Left lung (tissue), 10 donors: ENCODE measurements around the gene CACNA2D3. TPM values are rescaled to one million over a fixed set of nuclear protein-coding genes. Genes with fewer than 3 reads are reported as not detected.

Experiments
- ATAC-seq: fragments of 200-7000 bp; cut with Tn5 transposase; one replicate; pipeline ENCODE4 v1.9.1; 2020; ENCODE audit warnings: moderate library complexity
- DNase-seq, 4 donors: peaks; one replicate each; pipeline ENCODE4 v3.0.0-alpha.2; 2013 to 2020
- H3K27ac ChIP-seq, 2 donors: fragments of 200-600 bp; sonication (generic) in 1 of 2; one replicate each; pipeline versions ENCODE4 v1.5.0 to v1.8.0; 2020 to 2021
- H3K27me3 ChIP-seq, 2 donors: fragments of 200-600 bp; sonication (generic) in 1 of 2; one replicate each; pipeline versions ENCODE4 v1.5.0 to v1.8.0; 2020 to 2021
- H3K36me3 ChIP-seq, 2 donors: fragments of 200-600 bp; sonication (generic) in 1 of 2; one replicate each; pipeline versions ENCODE4 v1.5.0 to v1.8.0; 2020 to 2021
- H3K4me1 ChIP-seq, 2 donors: fragments of 200-600 bp; one replicate each; pipeline ENCODE4 v1.8.0; 2021
- H3K4me3 ChIP-seq, 2 donors: fragments of 200-600 bp; sonication (generic) in 1 of 2; one replicate each; pipeline versions ENCODE4 v1.5.0 to v1.8.0; 2020 to 2021; ENCODE audit warnings: mild to moderate bottlenecking in 1 of 2
- H3K9me3 ChIP-seq, 2 donors: fragments of 200-600 bp; sonication (generic) in 1 of 2; one replicate each; pipeline versions ENCODE4 v1.5.0 to v1.8.0; 2020 to 2021
- intact Hi-C, 2 donors: fragments of 100-400 bp; cut with DNase I; formaldehyde crosslinking; loops; one replicate each; pipeline versions ENCODE4 v1.11.2 to v1.14.2; 2022
- polyA plus RNA-seq, 6 donors: library from polyadenylated mRNA; unstranded; fragments of 120-200 nt; gene quantifications; one replicate each; pipeline ENCODE4 v1.2.1, GENCODE V29; 2013; ENCODE audit not compliant: insufficient read length in 6 of 6
- total RNA-seq, 2 donors: library from RNA; stranded (reverse); fragmentation: NEBNext Ultra II Directional; extraction: Animal tissue kit (Norgen Biotek cat#: 25700); gene quantifications; one replicate each; pipeline ENCODE4 v1.2.1, GENCODE V29; 2021
- TF ChIP-seq, protein P1 (sequence below), 2 donors: fragments of 200-600 bp; sonication (generic) in 1 of 2; IDR thresholded peaks; one replicate each; pipeline versions ENCODE4 v1.5.0 to v1.8.0; 2021; ENCODE audit warnings: antibody characterized with exemption in 2 of 2
- donor health status: DM: no; HTN: yes; CAD: no.
- donor health status: DM: no; HTN: no; CAD: no.

Gene CACNA2D3
- total and polyA plus RNA-seq, 8 donors: 1.1 to 2.7 (median 1.5) TPM

DNA sequence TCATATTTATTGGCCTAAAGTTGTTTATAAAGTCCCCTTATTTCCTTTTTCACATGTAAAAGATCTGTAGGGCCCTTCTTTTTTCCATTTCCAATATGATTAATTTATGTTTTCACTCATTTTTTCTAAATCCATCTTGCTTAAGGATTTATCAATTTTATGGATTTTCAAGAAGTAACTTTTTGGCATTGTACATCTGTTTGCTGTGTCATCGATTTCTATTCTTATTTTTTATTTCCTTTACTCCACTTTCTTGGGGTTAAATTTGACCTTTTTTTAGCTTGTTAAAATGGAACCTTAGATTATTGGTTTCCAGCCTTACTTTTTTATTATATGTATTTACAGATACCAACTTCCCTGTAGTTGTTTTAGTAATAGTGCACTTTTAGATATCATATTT is 597.6 kb downstream of the CACNA2D3 start:
- DNase-seq: no peak
- Histone ChIP-seq H3K9me3 (peaks cover 0 to 1% of the 10 kb centered on the region in 2 donors), H3K4me3 (no peak overlapping the region), H3K27me3 (no peaks in the 10 kb centered on the region), H3K27ac (no peak overlapping the region), H3K4me1 (no peaks in the 10 kb centered on the region), H3K36me3 (no peaks in the 10 kb centered on the region)
- intact Hi-C loops: no loop called here
- TF ChIP-seq, protein P1, sequence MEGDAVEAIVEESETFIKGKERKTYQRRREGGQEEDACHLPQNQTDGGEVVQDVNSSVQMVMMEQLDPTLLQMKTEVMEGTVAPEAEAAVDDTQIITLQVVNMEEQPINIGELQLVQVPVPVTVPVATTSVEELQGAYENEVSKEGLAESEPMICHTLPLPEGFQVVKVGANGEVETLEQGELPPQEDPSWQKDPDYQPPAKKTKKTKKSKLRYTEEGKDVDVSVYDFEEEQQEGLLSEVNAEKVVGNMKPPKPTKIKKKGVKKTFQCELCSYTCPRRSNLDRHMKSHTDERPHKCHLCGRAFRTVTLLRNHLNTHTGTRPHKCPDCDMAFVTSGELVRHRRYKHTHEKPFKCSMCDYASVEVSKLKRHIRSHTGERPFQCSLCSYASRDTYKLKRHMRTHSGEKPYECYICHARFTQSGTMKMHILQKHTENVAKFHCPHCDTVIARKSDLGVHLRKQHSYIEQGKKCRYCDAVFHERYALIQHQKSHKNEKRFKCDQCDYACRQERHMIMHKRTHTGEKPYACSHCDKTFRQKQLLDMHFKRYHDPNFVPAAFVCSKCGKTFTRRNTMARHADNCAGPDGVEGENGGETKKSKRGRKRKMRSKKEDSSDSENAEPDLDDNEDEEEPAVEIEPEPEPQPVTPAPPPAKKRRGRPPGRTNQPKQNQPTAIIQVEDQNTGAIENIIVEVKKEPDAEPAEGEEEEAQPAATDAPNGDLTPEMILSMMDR (IDR thresholded peaks at IDR 0.05): no peak
- no peak for ATAC-seq

DNA sequence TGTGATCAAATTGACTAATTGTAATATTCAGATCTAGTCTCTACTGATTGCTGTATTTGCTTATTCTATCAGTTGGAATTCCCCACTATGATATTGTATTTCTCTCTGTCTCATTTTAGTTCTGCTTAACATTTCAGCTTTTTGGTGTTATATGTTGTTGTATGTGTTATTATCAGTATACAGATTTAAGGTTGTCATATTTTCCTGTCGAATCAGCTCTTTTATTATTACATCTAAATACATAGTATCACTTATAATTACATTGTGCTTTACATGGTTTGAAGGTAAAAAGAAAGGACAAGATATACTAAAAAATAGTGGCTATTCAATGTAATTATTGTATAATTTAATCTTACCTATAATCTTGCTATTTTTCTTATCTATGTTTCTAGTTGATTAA is 598.3 kb downstream of the CACNA2D3 start:
- TF ChIP-seq, protein P1 (IDR thresholded peaks at IDR 0.05): no peak
- DNase-seq (no peak), ATAC-seq (no peak)
- Histone ChIP-seq H3K4me1 (no peaks in the 10 kb centered on the region), H3K4me3 (no peak overlapping the region), H3K36me3 (no peaks in the 10 kb centered on the region), H3K27me3 (no peaks in the 10 kb centered on the region), H3K9me3 (peaks cover 0 to 1% of the 10 kb centered on the region in 2 donors), H3K27ac (no peak overlapping the region)
- intact Hi-C loops: no loop called here

DNA sequence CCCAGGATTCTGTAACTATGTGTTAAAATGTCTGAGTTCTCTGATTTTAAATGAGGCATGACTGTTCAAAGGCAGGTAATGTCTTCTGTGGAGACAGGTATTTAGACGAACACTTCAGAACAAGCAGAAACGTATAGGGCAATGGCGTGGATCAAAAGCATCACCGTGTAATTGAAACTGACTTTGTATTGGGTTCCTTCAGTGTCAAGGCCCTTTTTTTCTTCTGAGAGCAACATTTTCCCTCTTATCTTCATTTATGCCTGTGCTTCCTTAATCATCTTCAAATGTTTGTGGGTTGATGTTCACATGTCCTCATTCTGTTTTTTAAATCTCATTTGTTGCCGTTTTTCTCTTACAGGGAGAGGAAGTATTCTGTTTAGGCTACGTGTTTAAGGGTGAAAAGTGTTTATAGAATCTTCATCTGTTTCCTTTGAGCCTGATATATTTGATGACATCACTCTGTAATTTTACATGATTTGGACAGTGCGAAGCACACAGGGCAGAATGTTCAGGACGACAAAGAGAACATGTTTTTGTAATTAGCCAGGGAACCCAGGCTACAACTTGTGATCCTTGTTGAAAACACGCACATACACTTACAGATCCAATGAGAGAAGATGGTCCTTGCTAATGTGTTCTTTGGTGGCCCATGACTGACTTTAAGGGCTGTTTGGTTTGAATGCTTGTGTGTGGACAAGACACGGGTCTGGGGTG is 609.5 kb downstream of the CACNA2D3 start:
- Histone ChIP-seq H3K27ac (no peak overlapping the region), H3K9me3 (peaks cover 0 to 26% of the 10 kb centered on the region in 2 donors), H3K36me3 (no peaks in the 10 kb centered on the region), H3K27me3 (no peaks in the 10 kb centered on the region), H3K4me3 (no peak overlapping the region), H3K4me1 (no peaks in the 10 kb centered on the region)
- DNase-seq (no peak), ATAC-seq (no peak)
- TF ChIP-seq, protein P1 (IDR thresholded peaks at IDR 0.05): no peak
- intact Hi-C loops: no loop called here

DNA sequence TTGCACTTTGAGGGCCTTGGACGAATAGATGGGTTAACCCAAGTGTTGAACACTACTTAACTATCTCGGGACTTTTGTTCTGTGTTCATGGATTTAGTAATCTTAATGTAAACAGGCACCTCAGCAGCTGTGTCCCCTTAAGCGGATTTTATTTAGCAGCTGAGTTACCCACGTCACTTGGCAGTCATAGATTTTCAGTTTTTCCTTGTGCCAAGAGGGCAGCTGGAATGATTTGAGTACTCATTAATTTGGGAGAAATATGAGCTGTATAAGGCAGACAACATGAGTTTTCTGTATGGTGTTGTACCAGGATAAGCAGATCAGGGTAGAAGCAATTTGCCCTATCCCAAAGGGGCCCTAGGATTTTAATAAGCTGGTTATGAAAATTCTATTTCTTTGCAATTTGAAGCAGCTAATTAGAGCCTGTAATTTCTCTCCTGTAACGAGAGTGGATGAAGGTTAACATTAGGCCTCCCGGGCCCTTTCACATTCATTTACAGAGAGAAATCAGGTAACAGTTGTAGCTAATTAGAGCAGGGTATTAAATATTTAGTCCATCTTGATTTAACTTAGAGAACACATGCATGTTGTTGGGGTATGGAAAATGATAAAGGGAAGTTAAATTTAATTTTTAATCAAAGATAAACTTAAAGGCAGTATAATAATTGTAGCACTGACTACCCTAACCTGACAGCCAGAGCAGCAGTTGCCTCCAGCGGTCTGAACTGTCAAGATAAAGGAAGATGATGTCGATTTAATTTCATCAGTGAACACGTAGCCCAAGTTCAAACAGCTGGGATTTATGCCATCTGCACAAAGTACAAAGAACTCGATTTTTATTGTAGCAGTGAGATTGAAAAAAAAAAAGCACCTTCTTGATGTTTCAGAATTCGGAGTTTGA is 611.0 kb downstream of the CACNA2D3 start:
- Histone ChIP-seq H3K9me3 (peaks cover 0 to 13% of the 10 kb centered on the region in 2 donors), H3K27ac (no peak overlapping the region), H3K4me3 (no peak overlapping the region), H3K4me1 (no peaks in the 10 kb centered on the region), H3K27me3 (no peaks in the 10 kb centered on the region), H3K36me3 (no peaks in the 10 kb centered on the region)
- ATAC-seq (no peak), DNase-seq (no peak)
- intact Hi-C loops: no loop called here
- TF ChIP-seq, protein P1 (IDR thresholded peaks at IDR 0.05): no peak

DNA sequence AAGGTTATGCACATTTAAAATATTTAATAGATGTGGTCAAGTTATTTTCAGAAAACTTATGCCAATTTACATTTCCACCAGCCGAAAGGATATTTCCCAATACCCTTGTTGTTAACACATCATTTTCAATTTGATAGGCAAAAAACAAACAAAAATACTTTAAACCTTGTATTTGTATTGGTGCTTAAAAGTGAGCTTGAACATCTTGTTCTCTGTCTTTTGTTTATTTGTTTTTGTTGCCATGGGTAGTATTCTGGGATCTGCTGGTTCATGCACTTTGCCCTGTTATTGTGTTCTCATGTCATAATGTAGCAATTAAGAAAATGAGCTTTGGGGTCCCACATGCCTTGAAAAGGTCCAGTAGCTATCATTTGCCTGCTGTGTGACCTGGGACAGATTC is 614.1 kb downstream of the CACNA2D3 start:
- DNase-seq: no peak

More for the DNA sequence above, 614.1 kb downstream of the CACNA2D3 start:
- no peaks in the 10 kb centered on the region for H3K9me3 ChIP-seq
- ATAC-seq: no peak
- intact Hi-C loops: no loop called here
- H3K27ac ChIP-seq: no peak overlapping the region
- TF ChIP-seq, protein P1 (IDR thresholded peaks at IDR 0.05): no peak
- H3K27me3 ChIP-seq: no peaks in the 10 kb centered on the region
- H3K36me3 ChIP-seq: no peaks in the 10 kb centered on the region
- no peak overlapping the region for H3K4me3 ChIP-seq
- H3K4me1 ChIP-seq: no peaks in the 10 kb centered on the region
